ENCODE measurements around the gene FGD2. TPM values are rescaled to one million over a fixed set of nuclear protein-coding genes. Genes with fewer than 3 reads are reported as not detected.
A peak's percentile ranks its signal among the peaks of the same experiment; 100 is the strongest.

Gene FGD2
- total RNA-seq, 1 donor from 2014 or later: 0.58 TPM

GRCh38 chr6:37013516-37014491, 8.3 kb downstream of the FGD2 start:
- intact Hi-C loops (cut with micrococcal nuclease): no loop called here
- DNase-seq: no peak
- no peaks in the 10 kb centered on the region for H3K27me3 Mint-ChIP-seq
- H3K4me3 Mint-ChIP-seq: no peak overlapping the region
- H3K9me3 Mint-ChIP-seq: no peaks in the 10 kb centered on the region
- peaks cover 9% of the 10 kb centered on the region for H3K4me1 Mint-ChIP-seq
- H3K27ac Mint-ChIP-seq: no peak overlapping the region
- no peaks in the 10 kb centered on the region for H3K36me3 Mint-ChIP-seq (ENCODE audit: low read depth)

- Mint-ChIP-seq H3K4me3 (no peak overlapping the region), H3K27me3 (no peaks in the 10 kb centered on the region), H3K27ac (no peak overlapping the region), H3K36me3 (ENCODE audit: low read depth) (no peaks in the 10 kb centered on the region), H3K9me3 (no peaks in the 10 kb centered on the region), H3K4me1 (peaks cover 17% of the 10 kb centered on the region)
- intact Hi-C loops (cut with micrococcal nuclease): no loop called here
- no peak for DNase-seq
Observed at GRCh38 chr6:37014667-37015066, 9.2 kb downstream of the FGD2 start.

GRCh38 chr6:37015532-37015931, 10.1 kb downstream of the FGD2 start:
- Mint-ChIP-seq H3K27me3 (no peaks in the 10 kb centered on the region), H3K9me3 (no peaks in the 10 kb centered on the region), H3K27ac (no peak overlapping the region), H3K4me3 (no peak overlapping the region), H3K4me1 (peaks cover 17% of the 10 kb centered on the region), H3K36me3 (ENCODE audit: low read depth) (no peaks in the 10 kb centered on the region)
- no peak for DNase-seq
- intact Hi-C loops (cut with micrococcal nuclease): no loop called here

- no peak overlapping the region for H3K27ac Mint-ChIP-seq
- H3K36me3 Mint-ChIP-seq (ENCODE audit: low read depth): no peaks in the 10 kb centered on the region
- H3K4me3 Mint-ChIP-seq: no peak overlapping the region
- H3K27me3 Mint-ChIP-seq: no peaks in the 10 kb centered on the region
- peaks cover 30% of the 10 kb centered on the region for H3K4me1 Mint-ChIP-seq
- DNase-seq: no peak
- H3K9me3 Mint-ChIP-seq: no peaks in the 10 kb centered on the region
- intact Hi-C loops (cut with micrococcal nuclease): no loop called here
Observed at GRCh38 chr6:37016995-37017394, 11.5 kb downstream of the FGD2 start.

- H3K4me3 Mint-ChIP-seq: peak overlapping the region; percentile 16
- peaks cover 37% of the 10 kb centered on the region for H3K4me1 Mint-ChIP-seq
Observed at GRCh38 chr6:37017606-37018197, 12.2 kb downstream of the FGD2 start.

GRCh38 chr6:37018198-37019064, 13.0 kb downstream of the FGD2 start:
- peak; percentile 97 for DNase-seq
- Mint-ChIP-seq H3K9me3 (no peaks in the 10 kb centered on the region), H3K27ac (peak overlapping the region; percentile 85), H3K4me1 (peaks cover 44% of the 10 kb centered on the region), H3K36me3 (ENCODE audit: low read depth) (no peaks in the 10 kb centered on the region), H3K27me3 (no peaks in the 10 kb centered on the region), H3K4me3 (peak overlapping the region; percentile 16)
- intact Hi-C loops (cut with micrococcal nuclease): loop anchor here (1.0 kb wide), 8 partner anchors 32 to 297 kb away; partner anchors contain the start of genes C6orf89 and MTCH1

More at GRCh38 chr6:37017606-37018197, 12.2 kb downstream of the FGD2 start:
- intact Hi-C loops (cut with micrococcal nuclease): loop anchor here (1.0 kb wide), 8 partner anchors 31 to 298 kb away; partner anchors contain the start of genes C6orf89 and MTCH1
- Mint-ChIP-seq H3K27ac (peak overlapping the region; percentile 52), H3K36me3 (ENCODE audit: low read depth) (no peaks in the 10 kb centered on the region), H3K9me3 (no peaks in the 10 kb centered on the region), H3K27me3 (no peaks in the 10 kb centered on the region)
- DNase-seq: no peak

GRCh38 chr6:37019065-37019450, 13.6 kb downstream of the FGD2 start:
- Mint-ChIP-seq H3K36me3 (ENCODE audit: low read depth) (no peaks in the 10 kb centered on the region), H3K27me3 (no peaks in the 10 kb centered on the region), H3K4me1 (peaks cover 48% of the 10 kb centered on the region), H3K4me3 (no peak overlapping the region), H3K27ac (peak overlapping the region; percentile 85), H3K9me3 (no peaks in the 10 kb centered on the region)
- intact Hi-C loops (cut with micrococcal nuclease): no loop called here
- DNase-seq: no peak

- Mint-ChIP-seq H3K4me1 (peaks cover 58% of the 10 kb centered on the region), H3K27me3 (no peaks in the 10 kb centered on the region), H3K4me3 (no peak overlapping the region), H3K27ac (peak overlapping the region; percentile 16), H3K9me3 (no peaks in the 10 kb centered on the region), H3K36me3 (ENCODE audit: low read depth) (no peaks in the 10 kb centered on the region)
- intact Hi-C loops (cut with micrococcal nuclease): no loop called here
- no peak for DNase-seq
Observed at GRCh38 chr6:37020381-37020780, 14.9 kb downstream of the FGD2 start.

GRCh38 chr6:37020812-37021211, 15.4 kb downstream of the FGD2 start:
- no peak for DNase-seq
- Mint-ChIP-seq H3K9me3 (no peaks in the 10 kb centered on the region), H3K4me3 (no peak overlapping the region), H3K27me3 (no peaks in the 10 kb centered on the region), H3K4me1 (peaks cover 61% of the 10 kb centered on the region), H3K36me3 (ENCODE audit: low read depth) (no peaks in the 10 kb centered on the region), H3K27ac (peak overlapping the region; percentile 34)
- intact Hi-C loops (cut with micrococcal nuclease): no loop called here

- Mint-ChIP-seq H3K27me3 (no peaks in the 10 kb centered on the region), H3K36me3 (ENCODE audit: low read depth) (no peaks in the 10 kb centered on the region), H3K4me1 (peaks cover 65% of the 10 kb centered on the region), H3K9me3 (no peaks in the 10 kb centered on the region), H3K4me3 (peak overlapping the region; percentile 2), H3K27ac (peak overlapping the region; percentile 73)
- DNase-seq: peak; percentile 94
- intact Hi-C loops (cut with micrococcal nuclease): loop anchor here (1.0 kb wide), 1 partner anchor 30 kb away; no protein-coding TSS in a partner anchor
Observed at GRCh38 chr6:37021356-37022129, 16.1 kb downstream of the FGD2 start.

GRCh38 chr6:37022135-37022863, 16.8 kb downstream of the FGD2 start:
- intact Hi-C loops (cut with micrococcal nuclease): loop anchor here (1.0 kb wide), 1 partner anchor 29 kb away; no protein-coding TSS in a partner anchor
- peak overlapping the region; percentile 22 for H3K4me3 Mint-ChIP-seq
- DNase-seq: no peak

GRCh38 chr6:37024656-37025337, 19.3 kb downstream of the FGD2 start:
- DNase-seq: peak; percentile 72
- Mint-ChIP-seq H3K36me3 (ENCODE audit: low read depth) (no peaks in the 10 kb centered on the region), H3K4me1 (peaks cover 63% of the 10 kb centered on the region), H3K4me3 (peak overlapping the region; percentile 8), H3K27me3 (no peaks in the 10 kb centered on the region), H3K9me3 (no peaks in the 10 kb centered on the region), H3K27ac (peak overlapping the region; percentile 63)
- intact Hi-C loops (cut with micrococcal nuclease): loop anchor here (5.0 kb wide), 1 partner anchor 428 kb away; no protein-coding TSS in a partner anchor

More at GRCh38 chr6:37022135-37022863, 16.8 kb downstream of the FGD2 start:
- peaks cover 67% of the 10 kb centered on the region for H3K4me1 Mint-ChIP-seq
- no peaks in the 10 kb centered on the region for H3K9me3 Mint-ChIP-seq
- H3K27me3 Mint-ChIP-seq: no peaks in the 10 kb centered on the region
- H3K27ac Mint-ChIP-seq: peak overlapping the region; percentile 78
- H3K36me3 Mint-ChIP-seq (ENCODE audit: low read depth): no peaks in the 10 kb centered on the region

Data from activated CD4-positive, alpha-beta T cell treated with anti-CD3 and anti-CD28 coated beads, Interleukin-2, amount 10 ng/mL, durations not matched to agents 24 days and 14 days (primary cell).